ENCODE measurements around the gene CCDC38.

Gene CCDC38

GRCh38 chr12:95882080-95882479 is 60.3 kb downstream of the CCDC38 start:
- H3K4me3 Mint-ChIP-seq, result no peak overlapping the region
- H3K9me3 Mint-ChIP-seq, result no peaks in the 10 kb centered on the region
- no peaks in the 10 kb centered on the region for H3K36me3 Mint-ChIP-seq (ENCODE audit: low read depth)
- no peaks in the 10 kb centered on the region for H3K4me1 Mint-ChIP-seq (ENCODE audit: low read depth)
- H3K27me3 Mint-ChIP-seq (ENCODE audit: low read depth), result peaks cover 2% of the 10 kb centered on the region
- no peak overlapping the region for H3K27ac Mint-ChIP-seq

GRCh38 chr12:95881331-95881955 is 61.0 kb downstream of the CCDC38 start:
- Mint-ChIP-seq H3K27ac (no peak overlapping the region), H3K4me3 (no peak overlapping the region), H3K9me3 (no peaks in the 10 kb centered on the region), H3K27me3 (ENCODE audit: low read depth) (peaks cover 2% of the 10 kb centered on the region), H3K36me3 (ENCODE audit: low read depth) (no peaks in the 10 kb centered on the region), H3K4me1 (ENCODE audit: low read depth) (no peaks in the 10 kb centered on the region)

- Mint-ChIP-seq H3K9me3 (no peaks in the 10 kb centered on the region), H3K4me1 (ENCODE audit: low read depth) (no peaks in the 10 kb centered on the region), H3K27ac (no peak overlapping the region), H3K4me3 (no peak overlapping the region), H3K36me3 (ENCODE audit: low read depth) (no peaks in the 10 kb centered on the region), H3K27me3 (ENCODE audit: low read depth) (no peaks in the 10 kb centered on the region)
Measured at GRCh38 chr12:95880895-95881294, 61.5 kb downstream of the CCDC38 start.

- H3K36me3 Mint-ChIP-seq (ENCODE audit: low read depth), result peaks cover 4% of the 10 kb centered on the region
- H3K4me1 Mint-ChIP-seq (ENCODE audit: low read depth), result peaks cover 3% of the 10 kb centered on the region
- no peaks in the 10 kb centered on the region for H3K9me3 Mint-ChIP-seq
- no peaks in the 10 kb centered on the region for H3K27me3 Mint-ChIP-seq (ENCODE audit: low read depth)
- no peak overlapping the region for H3K27ac Mint-ChIP-seq
- H3K4me3 Mint-ChIP-seq, result no peak overlapping the region
Measured at GRCh38 chr12:95877622-95878021, 64.8 kb downstream of the CCDC38 start.

GRCh38 chr12:95874452-95874851 is 68.0 kb downstream of the CCDC38 start:
- Mint-ChIP-seq H3K4me3 (no peak overlapping the region), H3K27ac (no peak overlapping the region), H3K4me1 (ENCODE audit: low read depth) (peaks cover 3% of the 10 kb centered on the region), H3K9me3 (no peaks in the 10 kb centered on the region), H3K36me3 (ENCODE audit: low read depth) (peaks cover 16% of the 10 kb centered on the region), H3K27me3 (ENCODE audit: low read depth) (no peaks in the 10 kb centered on the region)

- no peak overlapping the region for H3K4me3 Mint-ChIP-seq
- peaks cover 31% of the 10 kb centered on the region for H3K36me3 Mint-ChIP-seq (ENCODE audit: low read depth)
- H3K4me1 Mint-ChIP-seq (ENCODE audit: low read depth), result peaks cover 8% of the 10 kb centered on the region
- no peak overlapping the region for H3K27ac Mint-ChIP-seq
- H3K9me3 Mint-ChIP-seq, result no peaks in the 10 kb centered on the region
- H3K27me3 Mint-ChIP-seq (ENCODE audit: low read depth), result no peaks in the 10 kb centered on the region
Measured at GRCh38 chr12:95870897-95871296, 71.5 kb downstream of the CCDC38 start.

GRCh38 chr12:95863337-95863736 is 79.1 kb downstream of the CCDC38 start:
- Mint-ChIP-seq H3K4me3 (no peak overlapping the region), H3K27me3 (ENCODE audit: low read depth) (no peaks in the 10 kb centered on the region), H3K4me1 (ENCODE audit: low read depth) (peaks cover 19% of the 10 kb centered on the region), H3K9me3 (no peaks in the 10 kb centered on the region), H3K36me3 (ENCODE audit: low read depth) (peaks cover 44% of the 10 kb centered on the region), H3K27ac (no peak overlapping the region)

- no peak overlapping the region for H3K4me3 Mint-ChIP-seq
Measured at GRCh38 chr12:95862038-95862437, 80.4 kb downstream of the CCDC38 start.

GRCh38 chr12:95859947-95860850 is 82.2 kb downstream of the CCDC38 start:
- peaks cover 3% of the 10 kb centered on the region for H3K27me3 Mint-ChIP-seq (ENCODE audit: low read depth)
- H3K27ac Mint-ChIP-seq, result no peak overlapping the region
- H3K9me3 Mint-ChIP-seq, result no peaks in the 10 kb centered on the region
- peaks cover 22% of the 10 kb centered on the region for H3K4me1 Mint-ChIP-seq (ENCODE audit: low read depth)
- peaks cover 32% of the 10 kb centered on the region for H3K36me3 Mint-ChIP-seq (ENCODE audit: low read depth)
- H3K4me3 Mint-ChIP-seq, result peak overlapping the region; percentile 27

More at GRCh38 chr12:95862038-95862437, 80.4 kb downstream of the CCDC38 start:
- Mint-ChIP-seq H3K36me3 (ENCODE audit: low read depth) (peaks cover 37% of the 10 kb centered on the region), H3K27me3 (ENCODE audit: low read depth) (peaks cover 3% of the 10 kb centered on the region), H3K9me3 (no peaks in the 10 kb centered on the region), H3K4me1 (ENCODE audit: low read depth) (peaks cover 22% of the 10 kb centered on the region), H3K27ac (no peak overlapping the region)

GRCh38 chr12:95859344-95859816 is 83.0 kb downstream of the CCDC38 start:
- Mint-ChIP-seq H3K4me3 (no peak overlapping the region), H3K4me1 (ENCODE audit: low read depth) (peaks cover 22% of the 10 kb centered on the region), H3K36me3 (ENCODE audit: low read depth) (peaks cover 30% of the 10 kb centered on the region), H3K9me3 (no peaks in the 10 kb centered on the region), H3K27ac (no peak overlapping the region), H3K27me3 (ENCODE audit: low read depth) (peaks cover 8% of the 10 kb centered on the region)

- Mint-ChIP-seq H3K27me3 (ENCODE audit: low read depth) (peaks cover 10% of the 10 kb centered on the region), H3K9me3 (no peaks in the 10 kb centered on the region), H3K36me3 (ENCODE audit: low read depth) (peaks cover 25% of the 10 kb centered on the region), H3K4me3 (no peak within 1 kb of the TSS), H3K4me1 (ENCODE audit: low read depth) (peaks cover 20% of the 10 kb centered on the region), H3K27ac (no peak within 1 kb of the TSS)
Measured at GRCh38 chr12:95858451-95859343, 83.7 kb downstream of the CCDC38 start, which contains the start of gene SNRPF. Gene SNRPF (plus strand): TSS chr12:95858952. CDS start chr12:95859074, 122 bp downstream.

- H3K27ac Mint-ChIP-seq, result no peak overlapping the region
- H3K4me3 Mint-ChIP-seq, result no peak overlapping the region
- peaks cover 17% of the 10 kb centered on the region for H3K36me3 Mint-ChIP-seq (ENCODE audit: low read depth)
- peaks cover 14% of the 10 kb centered on the region for H3K27me3 Mint-ChIP-seq (ENCODE audit: low read depth)
- H3K4me1 Mint-ChIP-seq (ENCODE audit: low read depth), result peaks cover 16% of the 10 kb centered on the region
- H3K9me3 Mint-ChIP-seq, result no peaks in the 10 kb centered on the region
Measured at GRCh38 chr12:95857799-95858198, 84.6 kb downstream of the CCDC38 start.

- H3K9me3 Mint-ChIP-seq, result no peaks in the 10 kb centered on the region
- H3K27ac Mint-ChIP-seq, result no peak overlapping the region
- no peak overlapping the region for H3K4me3 Mint-ChIP-seq
- peaks cover 14% of the 10 kb centered on the region for H3K4me1 Mint-ChIP-seq (ENCODE audit: low read depth)
- peaks cover 14% of the 10 kb centered on the region for H3K27me3 Mint-ChIP-seq (ENCODE audit: low read depth)
- H3K36me3 Mint-ChIP-seq (ENCODE audit: low read depth), result peaks cover 13% of the 10 kb centered on the region
Measured at GRCh38 chr12:95857156-95857555, 85.3 kb downstream of the CCDC38 start.

GRCh38 chr12:95852133-95852532 is 90.3 kb downstream of the CCDC38 start:
- Mint-ChIP-seq H3K4me1 (ENCODE audit: low read depth) (peaks cover 2% of the 10 kb centered on the region), H3K9me3 (no peaks in the 10 kb centered on the region), H3K36me3 (ENCODE audit: low read depth) (no peaks in the 10 kb centered on the region), H3K4me3 (no peak overlapping the region), H3K27ac (no peak overlapping the region), H3K27me3 (ENCODE audit: low read depth) (peaks cover 28% of the 10 kb centered on the region)

Data from T-helper 1 cell treated with Interleukin-12 subunit alpha and Interleukin-12 subunit beta and Interleukin-4 antibody, amounts not matched to agents 30 μg/mL and 1 μg/mL, for 36 hours (primary cell).